Hepatocyte (in vitro differentiated cells): ENCODE measurements around the gene PKD2L1. TPM values are rescaled to one million over a fixed set of nuclear protein-coding genes. Genes with fewer than 3 reads are reported as not detected.
"Not testable (repeated sequence)": the region's sequence is repeated elsewhere in the genome, so short reads cannot be mapped to it uniquely, and the experiment has no call there.

Experiments used
- DNase-seq: peaks from one replicate; pipeline ENCODE4 v3.0.0-alpha.2; 2016; ENCODE audit warnings: low spot score
- H2AFZ ChIP-seq: fragments of 200-600 bp; sonication (generic); 2 replicates; pipeline ENCODE4 v1.6.0; 2016; ENCODE audit warnings: antibody characterized with exemption, mild to moderate bottlenecking
- H3K27ac ChIP-seq: fragments of 200-600 bp; sonication (generic); 2 replicates; pipeline ENCODE4 v1.5.1; 2016; ENCODE audit warnings: mild to moderate bottlenecking
- H3K27me3 ChIP-seq: fragments of 200-600 bp; sonication (generic); 2 replicates; pipeline ENCODE4 v1.6.1; 2016
- H3K36me3 ChIP-seq: fragments of 200-600 bp; sonication (generic); replicated peaks from 2 replicates; pipeline ENCODE4 v1.5.1; 2016; ENCODE audit warnings: low read depth; ENCODE audit not compliant: insufficient read depth
- H3K4me1 ChIP-seq: fragments of 200-600 bp; sonication (generic); 2 replicates; pipeline ENCODE4 v1.5.1; 2016; ENCODE audit warnings: mild to moderate bottlenecking, moderate library complexity; ENCODE audit not compliant: insufficient read depth
- H3K4me2 ChIP-seq: fragments of 200-600 bp; sonication (generic); 2 replicates; pipeline ENCODE4 v1.6.0; 2016
- H3K4me3 ChIP-seq: fragments of 200-600 bp; sonication (generic); 2 replicates; pipeline ENCODE4 v1.5.1; 2016; ENCODE audit warnings: mild to moderate bottlenecking
- H3K79me2 ChIP-seq: fragments of 200-600 bp; sonication (generic); 2 replicates; pipeline ENCODE4 v1.6.0; 2017; ENCODE audit warnings: mild to moderate bottlenecking
- H3K9me2 ChIP-seq: fragments of 200-600 bp; sonication (generic); replicated peaks from 2 replicates; pipeline ENCODE4 v1.6.0; 2017; ENCODE audit warnings: mild to moderate bottlenecking; ENCODE audit not compliant: insufficient read depth
- H3K9me3 ChIP-seq: fragments of 200-600 bp; sonication (generic); 2 replicates; pipeline ENCODE4 v1.5.1; 2016; ENCODE audit warnings: low read depth, mild to moderate bottlenecking
- H4K20me1 ChIP-seq: fragments of 200-600 bp; sonication (generic); 2 replicates; pipeline ENCODE4 v1.6.0; 2016; ENCODE audit warnings: mild to moderate bottlenecking; ENCODE audit not compliant: insufficient read depth, poor library complexity, severe bottlenecking
- CTCF ChIP-seq: fragments of 200-600 bp; sonication (generic); IDR thresholded peaks from 2 replicates; pipeline ENCODE4 v1.5.1; 2016; ENCODE audit warnings: antibody characterized with exemption, mild to moderate bottlenecking; ENCODE audit not compliant: poor library complexity
- EZH2 ChIP-seq: fragments of 200-600 bp; sonication (generic); IDR thresholded peaks from 2 replicates; pipeline ENCODE4 v1.6.1; 2016; ENCODE audit warnings: antibody characterized with exemption, mild to moderate bottlenecking, borderline replicate concordance
- EZH2phosphoT487 ChIP-seq: fragments of 200-600 bp; sonication (generic); IDR thresholded peaks from one replicate; pipeline ENCODE4 v1.6.1; 2018; ENCODE audit warnings: antibody characterized with exemption, mild to moderate bottlenecking, low read depth, moderate library complexity; ENCODE audit not compliant: unreplicated experiment, severe bottlenecking
- WGBS: methylation state at CpG from one replicate; pipeline ENCODE4 v1.1.6; 2016; ENCODE audit warnings: low lambda C conversion rate; ENCODE audit errors: missing lambda C conversion rate; 5-methylcytosine and 5-hydroxymethylcytosine counted together
- polyA plus RNA-seq: library from polyadenylated mRNA; unstranded; fragments of >200 nt; fragmentation: Nextera tagmentation; extraction: Ambion mirVana; gene quantifications from 2 replicates; pipeline ENCODE4 v1.2.1, GENCODE V29; 2016
- total RNA-seq: library from RNA; depleted of rRNA; stranded (reverse); fragments of >200 nt; gene quantifications from 2 replicates; pipeline ENCODE4 v1.2.3, GENCODE V29; 2014

Gene PKD2L1
- total and polyA plus RNA-seq, 2 experiments from 2014 or later: 0.10 to 0.88 TPM

DNA sequence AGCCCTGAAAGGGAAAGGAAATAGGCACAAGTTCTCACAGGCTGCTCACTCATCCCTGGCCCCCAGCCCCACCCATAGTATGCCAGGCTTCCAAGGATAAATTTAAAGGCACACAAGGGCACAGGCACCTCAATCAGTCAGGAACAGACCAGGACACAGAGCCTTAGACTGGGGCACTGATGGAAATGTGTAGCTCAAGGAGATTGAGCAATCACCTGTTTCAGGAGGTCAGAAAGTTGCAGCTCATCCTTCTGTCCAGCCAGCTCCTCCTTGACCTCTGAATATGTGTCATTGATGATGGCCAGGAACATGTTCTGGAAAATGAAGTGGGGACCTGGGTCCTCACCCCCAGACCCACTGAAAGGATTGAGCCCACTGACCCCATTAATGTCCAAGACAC, 37.0 kb downstream of the PKD2L1 start:
- Histone ChIP-seq H3K9me3 (no peaks in the 10 kb centered on the region), H3K36me3 (no peaks in the 10 kb centered on the region), H3K9me2 (no peaks in the 10 kb centered on the region), H3K79me2 (no peaks in the 10 kb centered on the region), H3K27ac (no peak overlapping the region), H2AFZ (no peak overlapping the region), H4K20me1 (no peaks in the 10 kb centered on the region), H3K4me3 (no peak overlapping the region), H3K27me3 (no peaks in the 10 kb centered on the region), H3K4me1 (peaks cover 5% of the 10 kb centered on the region), H3K4me2 (no peak overlapping the region)
- no peak for TF ChIP-seq EZH2phosphoT487
- no peak for TF ChIP-seq EZH2
- no peak for TF ChIP-seq CTCF
- DNase-seq: no peak

DNA sequence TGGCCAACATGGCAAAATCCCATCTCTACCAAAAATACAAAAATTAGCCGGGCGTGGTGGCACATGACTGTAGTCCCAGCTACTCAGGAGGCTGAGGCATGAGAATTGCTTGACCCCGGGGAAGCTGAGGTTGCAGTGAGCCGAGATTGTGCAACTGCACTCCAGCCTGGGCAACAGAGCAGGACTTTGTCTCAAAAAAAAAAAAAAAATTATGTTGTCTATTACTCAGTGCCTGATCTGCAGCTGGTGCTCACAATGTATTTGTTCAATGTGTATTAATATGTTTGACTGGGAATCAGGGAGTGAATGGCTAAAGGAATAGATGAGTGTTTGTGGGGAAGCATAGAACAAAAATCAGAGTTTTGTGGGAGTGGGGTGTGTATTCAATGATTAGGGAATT, 37.7 kb downstream of the PKD2L1 start:
- H2AFZ ChIP-seq, H3K36me3 ChIP-seq, H4K20me1 ChIP-seq, H3K4me1 ChIP-seq, H3K9me3 ChIP-seq, H3K79me2 ChIP-seq, H3K27me3 ChIP-seq, H3K4me3 ChIP-seq, H3K9me2 ChIP-seq, DNase-seq, H3K4me2 ChIP-seq: not testable (repeated sequence)
- 66% methylated on average over 4 of the region's 4 CpGs for WGBS
- H3K27ac ChIP-seq: peak overlapping the region; percentile 49

GRCh38 chr10:100291356-100291755, 38.7 kb downstream of the PKD2L1 start:
- no peak for TF ChIP-seq CTCF
- no peak for TF ChIP-seq EZH2
- TF ChIP-seq EZH2phosphoT487: no peak
- H3K4me2 ChIP-seq: no peak overlapping the region
- H3K9me2 ChIP-seq: no peaks in the 10 kb centered on the region
- DNase-seq: no peak
- no peaks in the 10 kb centered on the region for H3K9me3 ChIP-seq
- H3K27ac ChIP-seq: no peak overlapping the region
- no peaks in the 10 kb centered on the region for H4K20me1 ChIP-seq
- H3K79me2 ChIP-seq: no peaks in the 10 kb centered on the region
- H3K4me1 ChIP-seq: peaks cover 5% of the 10 kb centered on the region
- 75% methylated on average over 3 of the region's 3 CpGs for WGBS
- no peaks in the 10 kb centered on the region for H3K27me3 ChIP-seq
- no peak overlapping the region for H3K4me3 ChIP-seq
- no peak overlapping the region for H2AFZ ChIP-seq
- no peaks in the 10 kb centered on the region for H3K36me3 ChIP-seq

DNA sequence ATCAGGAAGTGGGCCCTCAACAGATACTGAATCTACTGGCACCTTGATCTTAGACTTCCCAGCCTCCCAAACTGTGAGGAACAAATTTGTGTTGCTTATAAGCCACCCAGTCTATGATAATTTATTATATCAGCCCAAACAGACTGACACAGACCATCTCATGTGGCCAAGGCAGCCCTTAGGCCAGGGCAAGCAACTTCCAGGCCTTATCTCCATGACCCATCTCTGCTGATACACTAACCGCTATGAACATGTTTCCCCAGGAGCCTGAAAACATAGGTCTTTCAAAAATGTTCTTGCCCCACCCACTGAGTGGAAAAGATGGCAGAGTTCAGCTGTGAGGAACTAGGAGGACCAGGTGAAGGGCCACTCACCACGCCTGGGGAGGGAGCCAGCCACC, 40.4 kb downstream of the PKD2L1 start:
- Histone ChIP-seq H2AFZ (no peak overlapping the region), H3K27me3 (no peaks in the 10 kb centered on the region), H3K79me2 (peaks cover 12% of the 10 kb centered on the region), H3K9me2 (no peaks in the 10 kb centered on the region), H3K36me3 (no peaks in the 10 kb centered on the region), H3K4me3 (no peak overlapping the region), H3K4me2 (no peak overlapping the region), H3K27ac (no peak overlapping the region), H4K20me1 (no peaks in the 10 kb centered on the region), H3K4me1 (peaks cover 5% of the 10 kb centered on the region), H3K9me3 (no peaks in the 10 kb centered on the region)
- no peak for DNase-seq
- no peak for TF ChIP-seq EZH2phosphoT487
- TF ChIP-seq CTCF: no peak
- no peak for TF ChIP-seq EZH2
- 75% methylated on average over 2 of the region's 2 CpGs for WGBS
